Left ventricle myocardium inferior (tissue), 1 donor: ENCODE data around the gene LIM2. TPM values are rescaled to one million over a fixed set of nuclear protein-coding genes. Genes with fewer than 3 reads are reported as not detected.
"Not testable (repeated sequence)": the region's sequence is repeated elsewhere in the genome, so short reads cannot be mapped to it uniquely, and the experiment has no call there.

ENCODE experiments used
- DNase-seq: peaks from one replicate; pipeline ENCODE4 v3.0.0-alpha.2; 2020
- H3K27ac ChIP-seq: fragments of 200-600 bp; replicated peaks from 2 replicates; pipeline ENCODE4 v1.8.0; 2021
- H3K27me3 ChIP-seq: fragments of 200-600 bp; 2 replicates; pipeline ENCODE4 v1.8.0; 2021; ENCODE audit warnings: low read depth
- H3K36me3 ChIP-seq: fragments of 200-600 bp; 2 replicates; pipeline ENCODE4 v1.8.0; 2021
- H3K4me1 ChIP-seq: fragments of 200-600 bp; 2 replicates; pipeline ENCODE4 v1.8.0; 2021
- H3K4me3 ChIP-seq: fragments of 200-600 bp; 2 replicates; pipeline ENCODE4 v1.8.0; 2021; ENCODE audit warnings: mild to moderate bottlenecking, moderate library complexity
- H3K9me3 ChIP-seq: fragments of 200-600 bp; replicated peaks from 2 replicates; pipeline ENCODE4 v1.8.0; 2021
- CTCF ChIP-seq: fragments of 200-600 bp; IDR thresholded peaks from 2 replicates; pipeline ENCODE4 v1.8.0; 2021; ENCODE audit warnings: antibody characterized with exemption, mild to moderate bottlenecking, borderline replicate concordance
- intact Hi-C: fragments of 100-400 bp; cut with micrococcal nuclease; formaldehyde crosslinking; loops from one replicate; pipeline ENCODE4 v1.11.0; 2022
- total RNA-seq: library from RNA; stranded (reverse); fragmentation: NEBNext Ultra II Directional; extraction: Animal tissue kit (Norgen Biotek cat#: 25700); gene quantifications from one replicate; pipeline ENCODE4 v1.2.1, GENCODE V29; 2021
- donor health status: DM: no; HTN: yes; CAD: no; lungs with severe emphysema.

The LIM2 gene
- total RNA-seq, 1 donor from 2014 or later: not detected

GRCh38 chr19:51417107-51417809, 29.5 kb upstream of the LIM2 start, which contains the start of gene SIGLEC10:
SIGLEC10 (minus strand) TSS chr19:51417642; CDS start chr19:51417581, 61 bp downstream.
- intact Hi-C loops: no loop called here
- Histone ChIP-seq H3K27me3 (peaks cover 89% of the 10 kb centered on the region), H3K36me3 (no peaks in the 10 kb centered on the region), H3K9me3 (no peaks in the 10 kb centered on the region), H3K4me3 (no peak within 1 kb of the TSS), H3K27ac (no peak within 1 kb of the TSS), H3K4me1 (no peaks in the 10 kb centered on the region)
- peak; percentile 44 for DNase-seq
- TF ChIP-seq CTCF: no peak

GRCh38 chr19:51416422-51416821, 28.6 kb upstream of the LIM2 start:
- DNase-seq, H3K4me1 ChIP-seq, H3K27ac ChIP-seq, intact Hi-C loops, H3K4me3 ChIP-seq, H3K36me3 ChIP-seq, H3K9me3 ChIP-seq: not testable (repeated sequence)
- H3K27me3 ChIP-seq: peaks cover 91% of the 10 kb centered on the region

- H3K9me3 ChIP-seq: no peaks in the 10 kb centered on the region
- H3K4me3 ChIP-seq: no peak overlapping the region
- no peak overlapping the region for H3K27ac ChIP-seq
- TF ChIP-seq CTCF: no peak
- peaks cover 79% of the 10 kb centered on the region for H3K27me3 ChIP-seq
- no peaks in the 10 kb centered on the region for H3K4me1 ChIP-seq
- intact Hi-C loops: no loop called here
- no peaks in the 10 kb centered on the region for H3K36me3 ChIP-seq
- no peak for DNase-seq
Observed at GRCh38 chr19:51415187-51415586, 27.4 kb upstream of the LIM2 start.

- intact Hi-C loops: no loop called here
- no peaks in the 10 kb centered on the region for H3K4me1 ChIP-seq
- TF ChIP-seq CTCF: no peak
Observed at GRCh38 chr19:51410950-51411748, 23.4 kb upstream of the LIM2 start.

GRCh38 chr19:51407511-51408131, 19.8 kb upstream of the LIM2 start:
- intact Hi-C loops: no loop called here
- no peak for DNase-seq
- peak; percentile 41 for TF ChIP-seq CTCF
- Histone ChIP-seq H3K27ac (no peak overlapping the region), H3K4me1 (no peaks in the 10 kb centered on the region), H3K9me3 (peaks cover 9% of the 10 kb centered on the region), H3K36me3 (no peaks in the 10 kb centered on the region), H3K4me3 (no peak overlapping the region), H3K27me3 (peaks cover 49% of the 10 kb centered on the region)

More at GRCh38 chr19:51410950-51411748, 23.4 kb upstream of the LIM2 start:
- Histone ChIP-seq H3K36me3 (no peaks in the 10 kb centered on the region), H3K27me3 (peaks cover 66% of the 10 kb centered on the region), H3K27ac (no peak overlapping the region), H3K9me3 (peaks cover 2% of the 10 kb centered on the region), H3K4me3 (no peak overlapping the region)
- no peak for DNase-seq

- intact Hi-C loops: no loop called here
- H3K36me3 ChIP-seq: no peaks in the 10 kb centered on the region
- no peak for TF ChIP-seq CTCF
- no peak for DNase-seq
- H3K27me3 ChIP-seq: peaks cover 19% of the 10 kb centered on the region
- H3K27ac ChIP-seq: no peak overlapping the region
- peaks cover 26% of the 10 kb centered on the region for H3K9me3 ChIP-seq
- H3K4me3 ChIP-seq: no peak overlapping the region
- H3K4me1 ChIP-seq: no peaks in the 10 kb centered on the region
Observed at GRCh38 chr19:51402117-51402516, 14.3 kb upstream of the LIM2 start.

GRCh38 chr19:51399936-51400335, 12.2 kb upstream of the LIM2 start:
- H3K4me1 ChIP-seq, H3K27ac ChIP-seq, H3K27me3 ChIP-seq, intact Hi-C loops, H3K4me3 ChIP-seq, H3K36me3 ChIP-seq, DNase-seq: not testable (repeated sequence)
- H3K9me3 ChIP-seq: peaks cover 19% of the 10 kb centered on the region
